ENCODE data around the gene RASA3. TPM values are rescaled to one million over a fixed set of nuclear protein-coding genes. Genes with fewer than 3 reads are reported as not detected.
A peak's percentile ranks its signal among the peaks of the same experiment; 100 is the strongest.

The RASA3 gene
- total and polyA plus RNA-seq, 9 of the 15 experiments (the other 6 are each of a cell fraction or from before 2014, with no cell fraction given) = 0.72 to 25.3 (median 14.4) TPM

- WGBS (ENCODE audit: insufficient coverage, low coverage, missing lambda C conversion rate) = 7% methylated on average over 18 of the region's 38 CpGs
- Histone ChIP-seq H3K9ac (ENCODE audit: insufficient read depth in 1 of 2, low read depth in 2 of 2, low read length in 2 of 2) (no peak overlapping the region), H2AFZ (ENCODE audit: low read depth, low read length) (no peak overlapping the region), H3K4me3 (no peak overlapping the region), H3K27ac (ENCODE audit: extremely low read depth, low read depth, low read length) (no peak overlapping the region), H3K9me1 (ENCODE audit: control insufficient read depth, insufficient read depth, low read length) (no peaks in the 10 kb centered on the region), H3K27me3 (ENCODE audit: control insufficient read depth in 2 of 2, insufficient read depth in 2 of 2, low read length in 2 of 2) (peaks cover 24 to 75% of the 10 kb centered on the region in 2 experiments; a peak in 4 of 5 replicates), H4K20me1 (replicated peaks; ENCODE audit: control insufficient read depth, insufficient read depth, low read length) (no peaks in the 10 kb centered on the region), H3K36me3 (ENCODE audit: control insufficient read depth, insufficient read depth, low read length) (no peaks in the 10 kb centered on the region), H3K4me2 (ENCODE audit: insufficient read depth, low read length) (no peak overlapping the region), H3K4me1 (replicated peaks in 1 of 2; ENCODE audit: control insufficient read depth in 2 of 2, insufficient read depth in 2 of 2, low read length in 2 of 2) (peaks cover 0 to 3% of the 10 kb centered on the region in 2 experiments; a peak in 1 of 5 replicates), H3K79me2 (ENCODE audit: control insufficient read depth, insufficient read depth, low read length) (no peaks in the 10 kb centered on the region), H3K9me3 (replicated peaks; ENCODE audit: control insufficient read depth, insufficient read depth, low read depth, low read length) (no peaks in the 10 kb centered on the region)
- in situ Hi-C loops (cut with MboI) (loop anchor here (10.0 kb wide), 1 partner anchor 195 kb away; no protein-coding TSS in a partner anchor), intact Hi-C loops (cut with micrococcal nuclease) (no loop called here)
- CTCF ChIA-PET (ENCODE audit: low intra/inter-chr PET ratio) = no interaction called here
- POLR2A ChIA-PET = interaction anchor here (0.6 to 1.2 kb wide), 3 partner anchors 9 to 12 kb away, joined by 3 to 4 read pairs (median 3); no protein-coding TSS in a partner anchor
- ATAC-seq (no peak), FAIRE-seq (no peak), DNase-seq (ENCODE audit: extremely low read depth in 1 of 4, low spot score in 3 of 4) (no peak)
- BruUV-seq (replicated peaks) = no TSS peak
- TF ChIP-seq BRD9 (IDR thresholded peaks at IDR 0.05; ENCODE audit: low read depth, partially characterized antibody) (no peak), ZNF263 (CRISPR knock-in tag; IDR thresholded peaks at IDR 0.05; ENCODE audit: borderline replicate concordance) (peak; percentile 70), THAP7 (CRISPR knock-in tag; IDR thresholded peaks at IDR 0.05) (no peak), SUPT5H (IDR thresholded peaks at IDR 0.05) (no peak), MYC (IDR thresholded peaks at IDR 0.05; ENCODE audit: low read depth, low read length) (no peak), MYC (CRISPR knock-in tag; IDR thresholded peaks at IDR 0.05; ENCODE audit: borderline replicate concordance, low read depth) (no peak), RAD21 (CRISPR knock-in tag; conservative IDR thresholded peaks at IDR 0.05 in 1 of 2, IDR thresholded peaks at IDR 0.05 in 1 of 2) (0 out of 4 replicates have a peak, but pooled peaks of 1 of the 2 experiments have one; percentile 8), SMARCC2 (IDR thresholded peaks at IDR 0.05; ENCODE audit: low read depth) (no peak), RNF2 (IDR thresholded peaks at IDR 0.05) (no peak), HES1 (IDR thresholded peaks at IDR 0.05; ENCODE audit: low read depth) (no peak), ETV1 (tag; conservative IDR thresholded peaks at IDR 0.05; ENCODE audit: low read depth) (no peak), KDM4B (IDR thresholded peaks at IDR 0.05; ENCODE audit: borderline replicate concordance in 2 of 2, low read depth in 1 of 2) (no peak), PTBP1 (IDR thresholded peaks at IDR 0.05; ENCODE audit: low read depth, low read length) (no peak), ILF3 (IDR thresholded peaks at IDR 0.05; ENCODE audit: borderline replicate concordance) (no peak), CEBPB (tag; IDR thresholded peaks at IDR 0.05) (no peak)
- TF ChIP-seq, protein P1, sequence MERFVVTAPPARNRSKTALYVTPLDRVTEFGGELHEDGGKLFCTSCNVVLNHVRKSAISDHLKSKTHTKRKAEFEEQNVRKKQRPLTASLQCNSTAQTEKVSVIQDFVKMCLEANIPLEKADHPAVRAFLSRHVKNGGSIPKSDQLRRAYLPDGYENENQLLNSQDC (CRISPR knock-in tag; IDR thresholded peaks at IDR 0.05) = no peak
Observed at GRCh38 chr13:113929628-113930615, 202.5 kb downstream of the RASA3 start.

Measured in K562 (cell line).